Mucosa of rectum (tissue), 2 donors: ENCODE data around the gene RBKS.
"Not testable (repeated sequence)": the region's sequence is repeated elsewhere in the genome, so short reads cannot be mapped to it uniquely, and the experiment has no call there.

Source experiments
- H3K27ac ChIP-seq, 2 donors: one replicate each; pipeline ENCODE4 v1.7.0; 2013; ENCODE audit warnings: inconsistent platforms in 2 of 2, low read depth in 2 of 2, low read length in 2 of 2
- H3K27me3 ChIP-seq, 2 donors: one replicate each; pipeline ENCODE4 v1.7.0; 2013; ENCODE audit warnings: low read length in 2 of 2; ENCODE audit not compliant: control insufficient read depth in 2 of 2, insufficient read depth in 2 of 2
- H3K36me3 ChIP-seq, 2 donors: one replicate each; pipeline ENCODE4 v1.7.0; 2013; ENCODE audit warnings: low read length in 2 of 2; ENCODE audit not compliant: control insufficient read depth in 2 of 2, insufficient read depth in 2 of 2
- H3K4me1 ChIP-seq, 2 donors: one replicate each; pipeline ENCODE4 v1.7.0; 2013; ENCODE audit warnings: low read length in 2 of 2, mild to moderate bottlenecking in 1 of 2; ENCODE audit not compliant: control insufficient read depth in 2 of 2, insufficient read depth in 2 of 2
- H3K4me3 ChIP-seq, 2 donors: one replicate each; pipeline ENCODE4 v1.7.0; 2013; ENCODE audit warnings: low read length in 2 of 2
- H3K9ac ChIP-seq, 2 donors: one replicate each; pipeline ENCODE4 v1.7.0; 2013; ENCODE audit warnings: low read length in 2 of 2, low read depth in 1 of 2, mild to moderate bottlenecking in 1 of 2
- H3K9me3 ChIP-seq, 2 donors: one replicate each; pipeline ENCODE4 v1.7.0; 2013; ENCODE audit warnings: low read length in 2 of 2; ENCODE audit not compliant: control insufficient read depth in 2 of 2
- donor health status: healthy.
- donor health status: Normal muscosa, but diverticular disease.

Gene RBKS

DNA sequence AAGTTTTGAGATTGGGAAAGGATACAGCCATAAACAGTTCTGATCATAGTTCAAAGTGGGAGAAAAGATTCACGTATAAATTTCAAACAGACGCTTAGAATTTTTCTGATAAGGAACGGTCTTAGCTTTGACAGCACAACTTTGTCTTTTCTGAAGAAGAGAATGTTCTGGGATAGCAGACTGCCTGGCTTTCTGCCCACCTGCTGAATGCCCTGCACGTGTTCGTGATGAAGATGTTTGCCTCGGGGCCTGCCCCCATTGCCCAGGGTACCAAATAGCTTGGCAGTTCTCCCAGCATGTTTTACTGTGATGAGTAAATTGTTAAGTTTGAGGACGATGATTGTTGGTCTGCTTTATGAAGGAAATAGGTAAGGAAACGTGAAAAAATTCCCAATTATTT, 114.1 kb downstream of the RBKS start:
- H3K27ac ChIP-seq = no peak overlapping the region
- H3K9ac ChIP-seq = no peak overlapping the region
- H3K9me3 ChIP-seq = no peaks in the 10 kb centered on the region
- H3K4me3 ChIP-seq = no peak overlapping the region
- peaks cover 12 to 13% of the 10 kb centered on the region in 2 donors for H3K4me1 ChIP-seq
- no peaks in the 10 kb centered on the region for H3K27me3 ChIP-seq
- peaks cover 14 to 16% of the 10 kb centered on the region in 2 donors for H3K36me3 ChIP-seq

DNA sequence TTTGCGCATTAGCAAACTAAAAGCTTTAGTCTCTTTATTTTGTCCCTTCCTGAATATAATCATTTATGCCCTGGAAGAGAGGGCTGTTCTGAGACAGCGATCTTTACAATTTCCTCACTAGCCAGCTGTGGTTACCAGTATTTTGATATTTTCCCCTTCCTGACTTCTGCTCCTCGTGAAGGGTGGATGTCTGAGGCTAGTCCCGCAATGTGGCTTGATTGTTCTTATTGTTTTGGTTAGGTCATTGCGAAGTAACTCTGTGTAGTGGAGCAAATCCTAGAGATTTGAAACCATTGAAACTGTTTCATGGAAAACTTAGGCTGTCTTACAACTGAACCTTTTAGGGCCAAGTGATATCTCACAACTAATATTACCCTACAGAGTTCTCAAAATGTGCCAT, 116.2 kb downstream of the RBKS start:
- no peak overlapping the region for H3K27ac ChIP-seq
- H3K4me3 ChIP-seq = no peak overlapping the region
- H3K4me1 ChIP-seq = peaks cover 13 to 15% of the 10 kb centered on the region in 2 donors

DNA sequence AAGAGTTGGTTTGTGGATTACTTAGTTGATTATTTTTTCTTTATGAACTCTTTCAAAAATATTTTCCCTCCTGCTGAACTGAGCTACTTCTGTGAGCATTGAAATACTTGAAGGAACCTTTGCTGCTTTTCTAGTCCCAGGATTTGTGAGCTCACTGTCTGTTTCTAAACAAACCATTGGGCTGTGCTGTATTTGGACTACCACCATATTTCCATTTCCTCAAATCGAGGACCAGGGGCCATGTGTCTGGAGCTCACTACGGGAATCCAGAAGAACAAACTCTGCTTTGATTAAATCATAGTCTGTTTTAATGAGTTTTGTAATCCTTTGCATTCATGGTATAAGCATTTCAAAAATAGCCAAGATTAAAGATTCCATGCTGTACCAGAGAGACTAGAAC, 117.4 kb downstream of the RBKS start:
- Histone ChIP-seq H3K4me1 (peaks cover 13 to 15% of the 10 kb centered on the region in 2 donors), H3K9me3 (no peaks in the 10 kb centered on the region), H3K27ac (no peak overlapping the region), H3K9ac (peak overlapping the region in 1 of 2 donors; percentile 34), H3K4me3 (peak overlapping the region in 1 of 2 donors; percentile 97), H3K36me3 (peaks cover 9% of the 10 kb centered on the region in 2 donors), H3K27me3 (no peaks in the 10 kb centered on the region)

More for the DNA sequence above, 116.2 kb downstream of the RBKS start:
- H3K9ac ChIP-seq = no peak overlapping the region
- H3K9me3 ChIP-seq = no peaks in the 10 kb centered on the region
- no peaks in the 10 kb centered on the region for H3K27me3 ChIP-seq
- peaks cover 9% of the 10 kb centered on the region in 2 donors for H3K36me3 ChIP-seq

DNA sequence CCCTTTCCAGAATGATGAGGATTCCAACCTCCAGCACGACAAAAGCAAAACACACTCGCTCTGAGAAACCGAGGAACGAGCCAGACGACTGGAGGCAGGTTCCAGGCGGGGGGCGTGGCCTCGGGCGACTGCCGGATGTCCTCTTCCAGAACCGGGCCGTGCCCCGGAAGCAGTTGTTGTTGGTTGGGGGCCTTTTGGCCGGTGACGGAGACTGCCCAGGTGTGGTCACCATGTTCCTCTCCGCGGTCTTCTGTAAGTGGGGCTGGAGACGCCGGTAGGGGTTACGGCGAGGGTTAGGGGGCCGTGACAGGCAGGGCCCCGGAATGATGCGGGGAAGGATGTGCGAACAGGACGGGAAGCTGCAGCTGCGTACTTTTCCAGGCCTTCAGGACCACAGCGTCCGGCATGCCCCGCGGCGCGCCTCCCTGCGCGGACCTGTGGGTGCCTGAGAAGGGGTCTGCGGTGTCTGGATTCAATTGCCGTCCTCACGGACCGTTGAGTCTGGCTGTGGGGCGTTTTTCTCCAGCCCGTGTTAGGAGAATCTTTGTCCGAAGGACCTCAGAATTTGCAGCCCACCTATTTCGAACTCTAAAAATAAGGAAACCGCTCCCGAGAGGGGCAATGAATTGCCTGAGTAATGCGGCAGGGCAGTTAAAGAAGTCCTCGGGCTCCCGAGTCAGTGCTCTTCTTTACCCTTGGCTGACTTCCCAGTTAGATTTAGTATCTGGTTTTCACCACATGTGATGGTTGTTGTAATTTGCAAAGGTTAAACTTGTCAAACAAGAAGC, 118.4 kb downstream of the RBKS start, which contains the start of gene MRPL33:
TSS of gene MRPL33 (plus strand) at position 172 of the 788 bp plus-strand sequence. CDS start at position 231, 59 bp downstream.
- Histone ChIP-seq H3K36me3 (peaks cover 9% of the 10 kb centered on the region in 2 donors), H3K27ac (peak within 1 kb of the TSS; percentile 89 to 90), H3K9ac (peak within 1 kb of the TSS; percentile 93 to 97), H3K4me3 (peak within 1 kb of the TSS; percentile 97 to 99), H3K9me3 (no peaks in the 10 kb centered on the region), H3K4me1 (peaks cover 13 to 15% of the 10 kb centered on the region in 2 donors), H3K27me3 (no peaks in the 10 kb centered on the region)

- Histone ChIP-seq H3K9ac (peak overlapping the region; percentile 93 to 97), H3K27ac (peak overlapping the region; percentile 89 to 90), H3K4me1 (peaks cover 13 to 17% of the 10 kb centered on the region in 2 donors), H3K9me3 (no peaks in the 10 kb centered on the region), H3K36me3 (peaks cover 6 to 7% of the 10 kb centered on the region in 2 donors), H3K27me3 (no peaks in the 10 kb centered on the region), H3K4me3 (peak overlapping the region; percentile 97 to 99)
These were observed 119.0 kb downstream of the RBKS start for GRCh38 chr2:27771202-27771547.

DNA sequence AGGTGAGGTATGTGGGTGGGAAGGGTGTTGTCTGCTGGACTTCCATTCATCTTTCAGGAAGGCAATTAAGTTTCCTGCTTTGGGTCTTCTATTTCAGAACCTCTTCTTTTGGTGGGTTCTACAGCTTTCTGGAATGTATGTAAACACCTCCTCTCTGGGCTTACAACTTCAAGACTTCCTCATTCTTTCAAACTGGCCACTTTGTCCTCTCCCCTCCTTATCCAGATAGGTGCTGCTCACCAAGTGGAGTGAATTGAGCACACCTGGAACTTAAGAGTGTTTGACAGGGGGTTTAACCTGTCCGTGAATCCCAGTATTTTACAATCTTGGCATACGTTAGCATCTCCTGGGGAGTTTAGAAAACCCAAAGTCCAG, 123.9 kb downstream of the RBKS start:
- H3K36me3 ChIP-seq = no peaks in the 10 kb centered on the region
- H3K4me3 ChIP-seq = peak overlapping the region; percentile 55 to 70
- H3K27ac ChIP-seq = no peak overlapping the region
- H3K4me1 ChIP-seq = peaks cover 0 to 15% of the 10 kb centered on the region in 2 donors
- H3K9ac ChIP-seq = peak overlapping the region in 1 of 2 donors; percentile 66
- no peaks in the 10 kb centered on the region for H3K27me3 ChIP-seq
- H3K9me3 ChIP-seq = no peaks in the 10 kb centered on the region

GRCh38 chr2:27765621-27766286, 124.4 kb downstream of the RBKS start:
- Histone ChIP-seq H3K27me3 (no peaks in the 10 kb centered on the region), H3K4me1 (peaks cover 0 to 9% of the 10 kb centered on the region in 2 donors), H3K36me3 (no peaks in the 10 kb centered on the region), H3K27ac (no peak overlapping the region), H3K9ac (peak overlapping the region; percentile 47 to 66), H3K4me3 (peak overlapping the region; percentile 55 to 70), H3K9me3 (no peaks in the 10 kb centered on the region)

- not testable (repeated sequence) for H3K4me3 ChIP-seq, H3K27ac ChIP-seq, H3K4me1 ChIP-seq, H3K36me3 ChIP-seq, H3K9ac ChIP-seq, H3K27me3 ChIP-seq, H3K9me3 ChIP-seq
These were observed 125.7 kb downstream of the RBKS start for GRCh38 chr2:27764526-27764925.

DNA sequence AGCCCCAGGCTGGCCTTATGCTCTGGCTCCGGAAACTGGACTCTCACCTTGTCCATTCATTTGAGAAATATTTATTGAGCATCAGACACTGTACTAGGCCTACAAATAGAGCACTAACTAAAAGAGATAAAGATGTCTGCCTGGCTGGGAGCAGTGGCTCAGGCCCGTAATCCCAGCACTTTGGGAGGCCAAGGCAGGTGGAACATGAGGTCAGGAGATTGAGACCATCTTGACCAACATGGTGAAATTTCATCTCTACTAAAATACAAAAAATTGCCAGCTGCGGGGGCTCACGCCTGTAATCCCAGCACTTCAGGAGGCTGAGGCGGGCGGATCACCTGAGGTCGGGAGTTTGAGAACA, 126.3 kb downstream of the RBKS start:
- Histone ChIP-seq H3K9me3 (no peaks in the 10 kb centered on the region), H3K4me3 (no peak overlapping the region), H3K27ac (no peak overlapping the region), H3K4me1 (peaks cover 0 to 9% of the 10 kb centered on the region in 2 donors), H3K36me3 (no peaks in the 10 kb centered on the region), H3K27me3 (no peaks in the 10 kb centered on the region), H3K9ac (no peak overlapping the region)
